Ecto neural progenitor cell (in vitro differentiated cells): Measurements from ENCODE around the gene MFSD2B.
"Not testable (repeated sequence)": the region's sequence is repeated elsewhere in the genome, so short reads cannot be mapped to it uniquely, and the experiment has no call there.

Experiments used
- DNase-seq: peaks from one replicate; pipeline ENCODE4 v3.0.0-alpha.2; 2018; ENCODE audit warnings: low spot score

Gene MFSD2B, protein sequence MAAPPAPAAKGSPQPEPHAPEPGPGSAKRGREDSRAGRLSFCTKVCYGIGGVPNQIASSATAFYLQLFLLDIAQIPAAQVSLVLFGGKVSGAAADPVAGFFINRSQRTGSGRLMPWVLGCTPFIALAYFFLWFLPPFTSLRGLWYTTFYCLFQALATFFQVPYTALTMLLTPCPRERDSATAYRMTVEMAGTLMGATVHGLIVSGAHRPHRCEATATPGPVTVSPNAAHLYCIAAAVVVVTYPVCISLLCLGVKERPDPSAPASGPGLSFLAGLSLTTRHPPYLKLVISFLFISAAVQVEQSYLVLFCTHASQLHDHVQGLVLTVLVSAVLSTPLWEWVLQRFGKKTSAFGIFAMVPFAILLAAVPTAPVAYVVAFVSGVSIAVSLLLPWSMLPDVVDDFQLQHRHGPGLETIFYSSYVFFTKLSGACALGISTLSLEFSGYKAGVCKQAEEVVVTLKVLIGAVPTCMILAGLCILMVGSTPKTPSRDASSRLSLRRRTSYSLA

DNA sequence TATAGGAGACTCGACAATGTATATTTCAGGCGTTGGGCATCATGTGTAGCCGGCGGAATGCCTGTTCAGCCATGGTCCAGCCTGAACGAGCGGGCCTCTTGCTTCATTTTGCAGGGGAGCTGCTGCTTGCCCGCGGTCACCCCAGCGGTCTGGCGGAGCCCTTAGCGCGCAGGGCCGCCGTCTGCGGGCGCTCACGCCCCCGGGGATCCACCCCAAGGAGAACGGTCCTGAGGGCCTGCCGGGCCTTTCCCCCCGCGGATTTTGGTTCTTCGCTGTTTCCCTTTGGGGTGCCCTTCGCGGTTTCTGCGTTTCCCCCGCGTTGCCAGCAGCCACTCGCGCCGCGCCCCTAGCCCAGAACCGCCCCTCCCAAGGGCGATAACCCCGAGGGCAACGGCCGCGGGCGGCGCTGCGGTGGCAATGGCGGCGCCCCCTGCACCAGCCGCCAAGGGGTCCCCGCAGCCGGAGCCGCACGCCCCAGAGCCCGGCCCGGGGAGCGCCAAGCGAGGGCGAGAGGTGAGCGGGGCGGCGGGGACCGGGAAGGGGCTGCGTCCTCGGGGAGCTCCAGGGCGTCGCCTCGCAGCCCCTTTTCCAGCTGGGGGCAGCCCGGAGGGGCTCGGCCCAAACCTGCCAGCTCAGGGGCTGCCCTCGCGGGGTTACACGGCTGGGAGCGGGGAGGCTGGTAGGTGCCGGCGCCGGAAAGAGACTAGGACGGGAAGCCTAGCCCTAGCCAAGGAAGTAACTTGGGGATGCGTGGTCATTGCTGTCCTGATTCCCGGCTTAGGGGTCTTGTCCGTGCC, at the start of gene MFSD2B:
Gene MFSD2B (plus strand): TSS at position 406 of the 797 bp plus-strand sequence. CDS start 12 bp downstream, at position 418.
- peak; percentile 57 for DNase-seq

DNA sequence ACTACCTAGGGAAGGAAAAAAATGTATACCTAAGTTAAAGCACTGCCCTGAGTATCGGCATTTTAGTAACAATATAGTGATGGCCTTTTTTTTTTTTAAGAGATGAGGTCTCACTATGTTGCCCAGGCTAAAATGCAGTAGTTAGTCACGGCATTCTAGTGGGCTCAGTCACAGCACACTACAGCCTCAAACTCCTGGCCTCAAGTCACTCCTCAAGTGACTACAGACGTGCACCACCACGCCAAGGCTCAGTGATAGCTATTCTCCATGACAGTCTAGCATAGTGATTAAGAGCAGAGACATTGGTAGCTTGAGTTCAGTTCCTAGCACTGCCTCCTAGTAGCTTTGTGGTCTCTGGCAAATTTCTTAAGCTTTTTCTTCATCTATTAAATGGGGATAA, 42.0 kb upstream of the MFSD2B start:
- DNase-seq, result no peak

DNA sequence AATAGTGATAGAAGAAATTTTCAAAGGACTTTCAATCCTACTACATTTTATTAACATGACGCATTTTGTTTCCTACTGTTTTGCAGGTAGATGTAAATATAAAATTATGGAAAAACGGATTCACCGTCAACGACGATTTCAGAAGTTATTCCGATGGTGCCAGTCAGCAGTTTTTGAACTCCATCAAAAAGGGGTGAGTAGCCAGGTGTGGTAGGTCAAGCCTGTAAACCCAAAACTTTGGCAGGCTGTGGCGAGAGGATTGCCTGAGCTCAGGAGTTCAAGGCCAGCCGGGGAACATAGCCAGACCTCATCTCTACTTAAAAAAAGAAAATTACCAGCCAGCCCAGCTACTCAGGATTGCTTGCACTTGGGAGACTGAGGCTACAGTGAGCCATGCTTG, 33.0 kb upstream of the MFSD2B start:
- no peak for DNase-seq

DNA sequence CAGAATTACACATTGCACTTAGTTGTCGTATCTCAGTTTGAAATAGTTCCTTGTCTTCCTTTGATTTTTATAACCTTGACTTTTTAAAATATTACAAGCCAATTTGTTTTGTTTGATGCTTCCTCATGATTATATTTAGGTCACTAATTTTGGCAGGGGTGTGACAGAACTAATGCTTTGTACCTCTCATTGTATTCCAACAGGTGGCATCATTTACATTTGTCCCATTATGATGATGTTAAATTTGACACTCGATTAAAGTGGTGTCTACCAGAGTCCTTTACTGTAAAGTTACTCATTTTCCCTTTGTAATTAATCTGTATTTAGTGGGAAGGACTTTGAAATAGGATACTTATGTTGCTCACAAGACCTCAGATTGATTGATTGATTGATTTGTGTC, 21.5 kb upstream of the MFSD2B start:
- no peak for DNase-seq

DNA sequence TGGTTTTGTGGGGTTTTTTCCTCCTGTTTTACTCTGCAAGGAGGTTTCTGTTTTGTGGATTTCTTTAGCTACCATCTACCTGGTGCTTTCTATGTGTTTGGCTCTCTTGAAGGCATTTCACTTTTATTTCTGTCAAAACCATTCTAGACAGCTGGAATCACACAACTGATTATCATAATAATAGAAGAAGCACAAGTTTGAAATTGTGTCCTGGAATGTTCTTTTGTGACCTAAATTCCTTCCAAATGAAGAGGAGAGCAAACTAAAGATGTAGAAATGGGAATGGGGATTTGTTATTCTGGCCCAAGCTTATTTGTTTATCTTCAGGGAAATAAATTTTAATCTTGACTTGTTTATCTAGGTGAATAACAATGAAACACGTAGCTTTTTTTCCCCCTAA, 17.0 kb upstream of the MFSD2B start:
- no peak for DNase-seq

DNA sequence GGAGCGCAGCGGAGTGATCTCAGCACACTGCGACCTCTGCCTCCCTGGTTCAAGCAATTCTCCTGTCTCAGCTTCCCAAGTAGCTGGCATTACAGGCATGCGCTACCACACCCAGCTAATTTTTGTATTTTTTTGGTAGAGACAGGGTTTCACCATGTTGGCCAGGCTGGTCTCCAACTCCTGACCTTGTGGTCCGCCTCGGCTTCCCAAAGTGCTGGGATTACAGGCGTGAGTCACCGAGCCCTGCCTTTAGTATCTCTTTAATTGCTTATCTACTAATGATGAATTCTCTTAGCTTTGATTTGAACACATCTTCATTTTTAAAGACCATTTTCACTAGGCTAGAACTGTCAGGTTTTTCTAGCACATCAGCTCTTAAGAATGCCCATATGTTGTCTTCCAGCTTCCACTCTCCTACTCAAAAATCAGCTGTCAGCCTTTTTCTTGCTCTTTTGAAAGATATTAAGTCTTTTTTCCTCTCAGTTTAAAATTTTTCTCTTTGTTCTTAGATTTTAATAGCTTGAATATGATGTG, 16.1 kb upstream of the MFSD2B start:
- DNase-seq, result no peak

DNA sequence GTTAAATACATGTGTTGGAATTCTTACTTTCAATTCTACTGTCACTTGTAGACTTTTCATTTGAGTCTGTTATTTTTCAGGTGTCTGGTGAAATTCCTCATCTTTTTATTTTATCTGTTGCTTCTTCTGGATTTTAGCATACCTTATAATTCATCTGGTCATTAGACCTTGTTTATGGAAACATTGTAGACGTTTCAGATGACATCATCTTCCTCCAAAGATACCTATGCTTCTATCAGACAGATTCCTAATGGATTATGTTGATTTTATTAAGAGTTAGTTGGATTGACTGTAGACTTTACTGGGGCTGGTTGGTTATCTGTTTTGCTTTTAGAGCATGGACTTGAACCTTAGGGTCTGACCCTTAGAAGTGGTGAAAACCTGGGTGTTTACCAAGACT, 15.3 kb upstream of the MFSD2B start:
- DNase-seq, result no peak

DNA sequence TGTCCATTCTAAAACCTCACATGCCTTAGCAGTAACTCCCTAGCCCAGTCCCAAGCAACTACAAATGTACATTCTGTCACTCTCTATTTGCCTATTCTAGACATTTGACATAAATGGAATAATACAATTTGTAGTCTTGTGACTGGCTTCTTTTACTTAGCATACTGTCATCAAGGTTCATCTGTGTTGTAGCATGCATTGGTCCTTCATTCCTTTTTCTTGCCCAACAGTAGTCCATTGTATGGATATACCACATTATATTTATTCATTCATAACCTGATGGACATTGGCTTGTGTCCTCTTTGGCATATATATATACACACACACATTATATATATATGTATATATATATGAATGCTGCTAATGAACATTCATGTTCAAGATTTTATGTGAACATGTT, 2.2 kb upstream of the MFSD2B start:
- no peak for DNase-seq

DNA sequence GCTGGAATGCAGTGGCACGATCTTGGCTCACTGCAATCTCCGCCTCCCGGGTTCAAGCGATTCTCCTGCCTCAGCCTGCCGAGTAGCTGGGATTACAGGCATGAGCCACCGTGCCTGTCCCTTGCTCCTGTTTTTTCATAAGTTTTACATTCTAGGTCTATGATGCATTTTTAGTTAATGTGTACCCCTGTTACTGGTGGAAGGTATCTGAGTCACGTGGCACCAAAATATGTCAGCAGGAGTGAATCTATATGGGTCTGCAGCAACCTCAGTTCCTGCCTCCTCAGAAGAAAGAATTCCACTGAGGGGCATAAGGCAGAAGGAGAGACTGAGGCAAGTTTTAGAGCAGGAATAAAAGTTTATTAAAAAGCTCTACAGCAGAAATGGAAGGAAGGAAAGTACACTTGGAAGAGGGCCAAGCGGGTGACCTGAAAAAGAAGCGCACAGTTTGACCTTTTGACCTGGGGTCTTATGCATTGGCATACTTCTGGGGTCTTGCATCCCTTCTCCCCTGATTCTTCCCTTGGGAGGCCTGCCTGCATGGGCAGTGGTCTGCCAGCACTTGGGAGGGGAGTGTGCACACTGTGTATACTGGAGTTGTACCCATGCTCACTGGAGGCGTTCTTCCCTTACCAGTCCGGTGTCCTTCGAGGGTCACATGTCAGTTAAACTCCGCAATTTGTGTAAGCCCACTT, 1.1 kb upstream of the MFSD2B start:
- DNase-seq, result no peak

DNA sequence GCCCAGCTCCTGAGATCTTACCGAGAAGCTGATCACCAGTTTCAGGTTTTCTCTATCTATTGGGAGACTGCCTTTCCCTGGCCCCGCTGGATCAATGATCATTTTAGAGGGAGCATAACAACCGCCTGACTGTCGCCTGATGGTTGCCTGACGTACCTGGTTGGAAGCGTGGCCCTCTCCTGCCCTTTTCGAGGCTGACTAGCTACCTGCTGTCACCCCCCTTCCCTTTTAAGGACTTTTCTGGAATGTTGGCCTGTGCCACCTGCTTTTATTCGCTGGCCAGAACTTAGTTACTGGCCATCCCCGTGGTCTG, 562 bp upstream of the MFSD2B start:
- DNase-seq, result no peak

DNA sequence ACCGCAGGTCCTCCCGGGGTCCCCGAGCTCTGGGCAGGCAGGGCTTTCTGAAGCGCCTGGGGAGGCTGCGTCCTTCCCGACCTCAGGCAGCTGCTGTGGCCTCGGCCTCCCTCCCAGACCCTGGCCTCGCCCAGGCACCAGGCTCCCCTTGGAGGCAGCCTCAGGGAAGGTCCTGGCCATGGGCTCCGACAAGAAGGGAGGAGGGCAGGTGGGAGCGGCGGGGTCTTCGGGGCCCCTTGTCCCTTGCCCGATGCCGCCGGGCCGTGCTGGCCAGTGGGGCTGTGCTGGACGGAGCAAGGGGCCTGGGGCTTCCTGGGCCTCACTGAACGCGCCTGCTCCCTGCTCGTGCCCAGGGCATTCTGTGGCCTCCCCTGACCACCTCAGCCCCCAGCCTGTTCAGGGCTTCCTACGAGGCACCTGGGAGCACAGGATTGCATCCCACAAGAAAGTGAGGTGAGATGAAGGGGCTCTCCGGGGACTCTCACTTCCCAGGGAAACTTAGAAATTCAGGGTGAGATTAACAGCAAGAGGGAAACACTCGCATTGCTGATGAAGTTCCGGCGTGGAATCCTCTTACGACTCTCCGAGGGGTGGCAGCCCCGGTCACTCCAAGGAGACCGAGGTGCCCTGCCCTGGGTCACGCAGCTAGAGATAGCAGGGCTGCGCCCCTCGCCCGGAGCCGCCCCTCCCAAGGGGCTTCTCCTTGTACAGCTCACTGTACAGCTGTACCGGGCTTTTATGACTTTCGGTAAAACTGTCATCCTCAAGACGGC, 778 bp downstream of the MFSD2B start:
- DNase-seq, result no peak

DNA sequence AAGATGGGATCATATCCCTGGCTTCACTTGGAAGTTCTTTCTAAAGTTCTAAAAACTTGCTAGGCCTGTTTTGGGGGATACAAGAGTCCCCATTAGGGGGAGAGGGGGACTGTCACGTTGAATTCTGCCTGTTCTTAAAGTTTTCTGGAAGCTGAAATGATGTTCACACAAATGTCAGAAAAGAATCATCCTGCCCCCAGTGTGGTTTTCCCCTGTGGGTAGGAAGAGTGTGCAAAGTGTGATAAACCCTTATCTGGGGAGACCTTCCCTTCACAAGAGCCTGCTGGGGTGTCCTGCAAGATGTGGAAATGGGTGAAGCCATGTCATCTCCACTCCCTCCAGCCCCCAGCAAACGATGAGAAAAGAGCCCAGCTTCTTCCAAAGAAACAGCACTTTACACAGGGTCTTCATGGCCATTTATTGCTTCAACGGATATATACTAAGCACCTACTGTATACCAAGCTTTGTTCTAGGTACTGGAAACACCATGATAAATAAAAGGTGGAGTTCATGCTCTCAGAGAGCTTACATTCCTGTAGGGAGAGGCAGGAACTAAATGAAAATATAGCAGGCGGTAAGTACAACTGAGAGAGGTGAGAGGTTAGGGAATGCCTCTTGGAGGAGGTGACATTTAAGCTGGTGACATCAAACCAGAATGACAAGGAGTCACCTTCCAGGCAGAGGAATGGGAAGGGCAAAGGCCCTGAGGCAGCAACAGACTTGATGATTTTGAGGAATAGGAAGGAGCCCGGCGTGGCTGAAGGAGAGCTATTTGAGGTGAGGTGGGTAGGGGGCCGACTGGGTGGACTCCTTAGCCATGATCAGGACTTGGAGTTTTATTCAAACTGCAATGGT, 1.6 kb downstream of the MFSD2B start:
- no peak for DNase-seq

DNA sequence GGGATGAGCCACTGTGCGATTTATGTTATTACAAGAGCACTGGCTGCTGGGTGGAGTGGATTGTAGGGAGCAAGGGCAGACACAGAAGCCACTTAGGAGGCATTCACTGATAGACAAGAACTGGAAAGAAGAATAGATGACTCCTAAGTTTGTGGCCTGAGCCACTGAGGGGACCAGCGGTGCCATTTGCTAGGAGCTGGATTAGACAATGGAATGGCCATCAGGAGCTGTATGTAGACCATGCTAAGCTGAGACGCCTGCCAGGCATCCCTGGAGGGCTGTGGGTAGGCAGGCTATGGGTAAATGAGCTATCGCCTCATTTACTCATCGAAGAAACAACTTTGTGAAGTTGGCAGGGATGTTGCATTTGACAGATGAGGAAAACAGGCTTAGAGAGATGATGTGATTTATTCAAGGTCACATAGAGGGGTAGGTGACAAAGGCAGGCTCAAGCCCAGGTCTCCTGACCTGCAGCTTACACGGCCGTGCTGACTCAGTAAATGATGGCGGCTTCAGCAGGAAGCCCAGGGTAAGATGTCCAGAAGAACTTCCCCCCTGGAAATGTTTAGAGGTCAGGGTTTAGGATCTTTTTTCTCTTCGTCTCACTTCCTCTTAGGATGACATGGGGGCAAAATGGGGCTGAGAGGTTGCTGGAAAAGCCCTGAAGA, 2.8 kb downstream of the MFSD2B start:
- no peak for DNase-seq

DNA sequence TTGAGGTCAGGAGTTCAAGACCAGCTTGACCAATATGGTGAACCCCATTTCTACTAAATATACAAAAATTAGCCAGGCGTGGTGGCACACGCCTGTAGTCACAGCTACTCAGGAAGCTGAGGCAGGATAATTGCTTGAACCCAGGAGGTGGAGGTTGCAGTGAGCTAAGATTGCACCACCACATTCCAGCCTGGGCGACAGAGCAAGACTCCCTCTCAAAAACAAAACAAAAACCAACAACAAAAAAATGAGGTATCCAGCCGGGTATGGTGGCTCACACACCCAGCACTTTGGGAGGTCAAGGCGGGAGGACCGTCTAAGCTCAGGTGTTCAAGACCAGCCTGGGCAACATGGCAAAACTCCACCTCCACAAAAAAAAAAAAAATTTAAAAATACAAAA, 5.0 kb downstream of the MFSD2B start:
- not testable (repeated sequence) for DNase-seq

DNA sequence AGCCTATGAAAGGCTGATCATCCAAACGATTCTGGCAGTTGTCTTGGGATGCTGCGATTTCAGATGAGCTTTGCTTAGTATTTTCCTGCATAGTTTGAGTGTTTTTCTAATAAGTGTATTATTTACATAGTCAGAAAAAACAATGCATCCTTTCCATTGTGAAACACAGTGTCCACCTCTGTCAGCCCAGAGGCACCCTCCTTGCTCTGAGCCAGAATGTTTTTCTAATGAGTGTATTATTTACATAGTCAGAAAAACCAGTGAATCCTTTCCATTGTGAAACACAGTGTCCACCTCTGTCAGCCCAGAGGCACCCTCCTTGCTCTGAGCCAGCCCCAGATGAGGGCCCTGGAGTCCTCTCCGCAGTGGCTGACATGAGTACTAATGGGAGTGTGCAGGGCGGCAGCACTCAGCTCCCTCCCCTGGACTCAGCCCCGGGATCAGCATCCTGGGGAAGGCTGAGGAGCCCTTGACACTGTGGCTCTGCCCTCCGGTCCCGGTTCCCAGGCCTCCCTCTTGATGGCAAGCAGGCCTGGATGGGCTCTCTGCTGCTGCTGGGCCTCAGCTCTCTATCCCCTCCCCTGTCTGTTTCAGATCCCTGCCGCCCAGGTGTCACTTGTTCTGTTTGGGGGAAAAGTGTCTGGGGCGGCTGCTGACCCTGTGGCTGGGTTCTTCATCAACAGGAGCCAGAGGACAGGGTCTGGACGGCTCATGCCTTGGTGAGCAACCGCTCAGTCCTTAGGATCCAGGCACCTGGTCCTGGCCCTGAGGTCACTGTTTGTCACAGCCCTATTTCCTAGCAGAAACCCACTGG, 5.9 kb downstream of the MFSD2B start:
- DNase-seq, result no peak

DNA sequence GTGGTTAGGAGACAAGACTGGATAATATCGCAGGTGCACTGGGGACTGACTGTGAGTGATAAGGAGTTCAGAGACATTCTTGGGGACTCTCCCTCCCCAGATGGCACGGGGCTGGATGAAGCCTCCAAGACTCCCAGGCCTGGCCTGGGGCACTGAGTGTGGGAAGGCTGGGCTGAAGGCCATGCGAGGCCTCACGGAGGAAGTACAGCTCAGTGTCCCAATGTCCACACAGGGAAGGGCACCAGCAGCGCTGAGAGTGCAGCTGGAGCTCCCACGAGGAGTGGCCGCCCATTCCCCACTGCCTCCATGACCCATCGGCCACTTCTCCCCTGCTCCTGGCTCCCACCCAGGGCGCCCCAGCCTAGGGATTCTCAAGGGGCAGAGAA, 6.5 kb downstream of the MFSD2B start:
- DNase-seq, result no peak

DNA sequence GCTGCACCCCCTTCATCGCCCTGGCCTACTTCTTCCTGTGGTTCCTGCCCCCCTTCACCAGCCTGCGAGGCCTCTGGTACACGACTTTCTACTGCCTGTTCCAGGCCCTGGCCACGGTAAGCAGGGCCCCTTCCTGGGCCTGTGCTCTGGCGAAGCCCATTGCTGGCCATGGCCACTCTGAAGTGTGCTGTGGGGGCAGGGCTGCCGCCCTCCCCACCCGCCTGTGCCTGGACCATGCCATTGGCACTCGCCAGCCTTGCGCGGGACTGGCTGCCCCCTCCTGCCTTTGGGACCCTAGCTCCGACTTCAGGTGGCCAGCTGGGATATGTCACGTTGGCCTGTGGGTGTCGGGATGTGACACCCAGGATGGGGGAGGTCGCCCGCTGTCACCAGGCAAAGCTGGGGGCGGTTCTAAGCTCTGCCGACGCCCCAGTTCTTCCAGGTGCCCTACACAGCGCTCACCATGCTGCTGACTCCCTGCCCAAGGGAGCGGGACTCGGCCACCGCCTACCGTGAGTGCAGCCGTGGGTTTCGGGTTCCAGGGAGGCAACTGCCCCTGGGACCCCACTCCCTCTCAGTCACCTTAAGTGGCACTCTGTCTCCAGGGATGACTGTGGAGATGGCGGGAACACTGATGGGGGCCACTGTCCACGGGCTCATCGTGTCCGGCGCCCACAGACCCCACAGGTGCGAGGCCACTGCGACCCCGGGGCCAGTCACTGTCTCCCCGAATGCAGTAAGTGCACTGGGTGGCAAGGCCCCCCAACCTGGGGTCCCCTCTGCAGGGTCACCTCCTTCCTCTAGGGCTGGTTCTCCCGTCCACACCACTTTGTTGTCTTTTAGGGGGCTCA, 7.2 kb downstream of the MFSD2B start:
- DNase-seq, result no peak

DNA sequence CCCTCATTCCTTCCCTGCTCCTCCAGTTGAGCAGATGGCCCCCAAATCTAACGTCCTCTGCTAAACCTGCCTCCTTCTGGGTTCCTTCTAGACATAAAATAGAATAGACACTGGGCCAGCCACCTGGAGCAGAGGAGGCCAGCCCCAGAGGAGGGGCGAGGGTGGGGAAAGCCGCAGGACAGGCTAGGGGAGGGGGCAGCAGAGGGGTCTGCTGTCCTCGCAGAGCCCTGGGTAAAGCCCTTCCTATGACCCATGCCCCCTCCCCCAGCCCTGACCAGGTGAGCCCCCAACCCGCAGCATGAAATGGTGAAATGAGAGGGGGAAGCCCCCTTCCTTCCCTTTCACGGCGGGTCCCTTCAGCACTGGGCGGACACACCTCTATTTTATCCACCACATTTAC, 7.8 kb downstream of the MFSD2B start:
- DNase-seq, result no peak
